Activated T-cell treated with anti-CD3 and anti-CD28 coated beads, Interleukin-2, amount 50 U/mL, for 4 hours (primary cell): ENCODE measurements around the gene CAMSAP3. TPM values are rescaled to one million over a fixed set of nuclear protein-coding genes. Genes with fewer than 3 reads are reported as not detected.

Experiments
- ATAC-seq, 2 donors: fragments of 200-7000 bp; cut with Tn5 transposase; one replicate each; pipeline ENCODE4 v1.10.0; 2021
- DNase-seq: peaks from one replicate; pipeline ENCODE4 v3.0.0-alpha.2; 2020
- H3K27me3 Mint-ChIP-seq: one replicate; pipeline ENCODE4 v1.8.0; 2021; ENCODE audit warnings: low read depth, mixed read lengths
- H3K36me3 Mint-ChIP-seq: one replicate; pipeline ENCODE4 v1.8.0; 2022; ENCODE audit warnings: mixed read lengths; ENCODE audit not compliant: insufficient read depth
- H3K4me1 Mint-ChIP-seq: one replicate; pipeline ENCODE4 v1.8.0; 2021; ENCODE audit warnings: low read depth, mixed read lengths
- H3K4me3 Mint-ChIP-seq: one replicate; pipeline ENCODE4 v1.8.0; 2021; ENCODE audit warnings: mild to moderate bottlenecking, moderate library complexity, mixed read lengths
- H3K9me3 Mint-ChIP-seq: one replicate; pipeline ENCODE4 v1.8.0; 2021; ENCODE audit warnings: mixed read lengths
- total RNA-seq, 3 donors: library from RNA; stranded (reverse); gene quantifications; one replicate each; pipeline ENCODE4 v1.2.1, GENCODE V29; 2021

Gene CAMSAP3
- total RNA-seq, 3 donors from 2014 or later, result 0.34 to 0.38 (median 0.38) TPM

DNA sequence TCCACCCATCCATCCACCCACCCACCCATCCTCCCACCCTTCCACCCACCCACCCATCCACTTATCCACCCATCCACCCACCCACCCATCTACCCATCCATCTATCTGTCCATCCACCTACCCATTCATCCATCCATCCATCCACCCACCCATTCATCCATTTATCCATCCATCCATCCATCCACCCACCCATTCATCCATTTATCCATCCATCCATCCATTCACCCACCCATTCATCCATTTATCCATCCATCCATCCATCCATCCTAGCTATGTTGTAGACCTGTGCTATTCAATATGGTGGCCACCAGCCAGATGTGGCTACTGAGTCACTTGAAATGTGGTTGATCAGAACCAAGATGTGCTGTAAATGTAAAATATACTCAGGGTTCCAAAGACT is 5.1 kb downstream of the CAMSAP3 start:
- H3K9me3 Mint-ChIP-seq, result no peaks in the 10 kb centered on the region

DNA sequence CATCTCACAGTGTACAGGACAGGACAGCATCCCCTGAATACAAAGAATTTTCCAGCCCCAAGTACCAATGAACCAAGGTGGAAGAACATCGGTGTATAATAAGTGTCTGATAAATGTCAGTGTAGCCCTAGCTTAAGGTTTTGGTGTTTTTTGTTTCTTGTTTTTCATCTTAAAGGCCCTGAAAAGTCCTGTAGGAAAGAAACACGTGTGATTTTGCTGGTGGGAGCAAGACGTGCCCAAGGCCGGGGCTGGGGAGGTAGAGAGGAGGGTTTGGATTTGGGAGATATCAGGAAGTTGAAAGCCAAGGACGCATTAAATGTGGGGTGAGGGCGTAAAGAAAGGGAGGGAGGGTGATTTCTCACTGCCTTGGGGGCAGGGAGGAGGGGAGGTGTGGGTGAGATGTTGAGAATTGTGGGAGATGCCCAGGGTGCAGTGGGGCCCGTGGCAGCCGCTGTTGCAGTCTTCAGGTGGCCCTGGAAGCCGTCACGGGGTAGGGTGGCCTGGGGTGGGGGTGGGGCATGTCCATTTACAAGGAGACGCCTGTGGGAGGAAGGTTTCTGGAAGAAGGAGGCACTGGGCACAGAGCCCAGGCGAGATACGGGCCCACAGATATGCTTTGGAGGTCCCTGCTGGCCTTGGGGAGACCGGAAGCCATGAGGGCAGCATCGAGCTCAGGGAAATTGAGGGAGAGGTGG is 6.7 kb downstream of the CAMSAP3 start:
- no peak for ATAC-seq
- Mint-ChIP-seq H3K36me3 (no peaks in the 10 kb centered on the region), H3K9me3 (no peaks in the 10 kb centered on the region), H3K4me1 (no peaks in the 10 kb centered on the region), H3K27me3 (peaks cover 32% of the 10 kb centered on the region), H3K4me3 (no peak overlapping the region)
- DNase-seq, result no peak

More for the DNA sequence above, 5.1 kb downstream of the CAMSAP3 start:
- peaks cover 40% of the 10 kb centered on the region for H3K27me3 Mint-ChIP-seq
- H3K4me3 Mint-ChIP-seq, result no peak overlapping the region
- no peak for ATAC-seq
- no peaks in the 10 kb centered on the region for H3K36me3 Mint-ChIP-seq
- no peak for DNase-seq
- H3K4me1 Mint-ChIP-seq, result peaks cover 2% of the 10 kb centered on the region

DNA sequence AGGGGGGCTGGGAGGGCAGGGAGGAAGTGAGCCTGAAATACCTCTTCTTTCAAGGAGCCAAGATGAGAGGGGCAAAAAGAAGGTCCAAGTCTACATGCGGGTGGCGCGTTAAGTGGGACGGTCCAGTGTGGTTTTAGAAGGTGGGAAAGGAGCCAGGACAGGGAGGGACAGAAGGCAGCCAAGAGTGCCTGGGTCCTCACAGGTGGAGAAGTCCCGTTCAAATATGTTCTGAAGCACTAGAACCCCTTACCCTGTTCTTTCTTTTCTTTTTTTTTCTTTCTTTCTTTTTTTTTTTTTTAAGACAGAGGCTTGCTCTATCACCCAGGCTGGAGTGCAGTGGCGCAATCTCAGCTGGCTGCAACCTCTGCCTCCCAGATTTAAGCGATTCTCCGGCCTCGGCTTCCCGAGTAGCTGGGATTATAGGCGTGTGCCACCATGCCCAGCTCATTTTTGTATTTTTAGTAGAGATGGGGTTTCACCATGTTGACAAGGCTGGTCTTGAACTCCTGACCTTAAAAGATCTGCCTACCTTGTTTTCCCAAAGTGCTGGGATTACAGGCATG is 7.4 kb downstream of the CAMSAP3 start:
- no peak for DNase-seq

DNA sequence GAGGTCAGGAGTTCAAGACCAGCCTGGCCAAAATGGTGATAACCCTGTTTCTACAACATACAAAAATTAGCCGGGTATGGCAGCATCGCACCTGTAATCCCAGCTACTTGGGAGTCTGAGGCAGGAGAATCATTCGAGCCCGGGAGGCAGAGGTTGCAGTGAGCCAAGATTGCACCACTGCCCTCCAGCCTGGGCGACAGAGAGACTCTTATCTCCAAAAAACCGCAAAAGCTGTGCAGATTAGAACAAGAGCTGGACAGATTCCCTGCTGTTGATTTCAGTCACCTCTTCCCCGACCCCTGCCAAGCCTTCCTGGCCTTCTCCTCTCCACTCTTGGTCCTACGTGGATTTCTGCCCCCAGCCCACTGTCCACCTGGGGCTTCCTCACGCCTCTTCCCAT is 8.3 kb downstream of the CAMSAP3 start:
- Mint-ChIP-seq H3K27me3 (peaks cover 16% of the 10 kb centered on the region), H3K4me3 (no peak overlapping the region), H3K9me3 (no peaks in the 10 kb centered on the region), H3K36me3 (no peaks in the 10 kb centered on the region), H3K4me1 (no peaks in the 10 kb centered on the region)
- ATAC-seq (no peak), DNase-seq (no peak)

More for the DNA sequence above, 7.4 kb downstream of the CAMSAP3 start:
- Mint-ChIP-seq H3K4me3 (no peak overlapping the region), H3K36me3 (no peaks in the 10 kb centered on the region), H3K9me3 (no peaks in the 10 kb centered on the region), H3K4me1 (no peaks in the 10 kb centered on the region), H3K27me3 (peaks cover 25% of the 10 kb centered on the region)
- ATAC-seq, result no peak

DNA sequence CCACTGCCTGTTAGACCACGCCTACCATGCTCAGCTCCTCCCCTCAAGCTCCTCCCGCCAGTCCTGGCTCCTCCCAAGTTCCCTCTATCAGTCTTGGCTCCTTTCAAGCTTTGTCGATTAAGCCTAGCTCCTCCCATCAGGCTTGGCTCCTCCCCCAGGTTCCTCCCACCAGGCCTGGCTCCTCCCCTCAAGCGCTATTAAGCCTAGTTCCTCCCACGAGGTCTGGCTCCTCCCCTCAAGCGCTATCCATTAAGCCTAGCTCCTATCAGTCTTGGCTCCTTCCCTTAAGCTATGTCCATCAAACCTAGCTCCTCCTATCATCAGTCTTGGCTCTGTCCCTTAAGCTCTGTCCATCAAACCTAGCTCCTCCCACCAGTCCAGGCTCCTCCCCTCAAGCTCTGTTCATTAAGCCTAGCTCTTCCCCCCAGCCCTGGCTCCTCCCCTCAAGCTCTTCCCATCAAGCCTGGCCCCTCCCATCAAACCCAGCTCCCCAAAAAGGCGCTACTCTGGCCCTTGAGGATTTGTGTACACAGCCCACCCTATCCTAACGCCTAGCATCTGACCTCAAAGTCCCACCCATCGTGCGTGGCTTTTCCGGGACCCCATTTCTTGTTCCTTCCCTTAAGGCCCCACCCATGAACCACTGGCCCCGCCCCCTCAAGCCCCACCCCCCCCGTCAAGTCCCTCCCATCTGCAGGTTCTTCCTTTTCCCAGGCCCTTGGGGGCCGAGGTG is 10.0 kb downstream of the CAMSAP3 start:
- peak; percentile 74 for ATAC-seq
- no peaks in the 10 kb centered on the region for H3K36me3 Mint-ChIP-seq

DNA sequence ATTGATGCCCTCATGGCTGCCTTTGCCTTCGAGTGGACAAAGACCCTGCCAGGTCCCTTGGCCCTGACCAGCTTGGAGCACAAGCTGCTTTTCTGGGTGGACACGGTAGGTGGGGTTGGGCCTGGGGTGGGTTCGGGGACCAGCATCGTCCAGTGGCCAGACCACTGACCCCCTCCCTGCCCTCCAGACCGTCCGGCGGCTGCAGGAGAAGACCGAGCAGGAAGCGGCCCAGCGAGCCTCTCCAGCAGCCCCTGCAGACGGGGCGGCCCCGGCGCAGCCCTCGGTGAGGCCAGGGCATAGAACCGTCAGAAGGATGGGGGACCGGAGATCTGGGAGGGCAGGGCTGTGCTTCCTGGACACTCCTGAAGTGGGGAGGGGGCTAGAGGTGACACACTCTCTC is 10.6 kb downstream of the CAMSAP3 start:
- DNase-seq (no peak), ATAC-seq (no peak)
- Mint-ChIP-seq H3K9me3 (no peaks in the 10 kb centered on the region), H3K4me3 (no peak overlapping the region), H3K4me1 (no peaks in the 10 kb centered on the region), H3K27me3 (peaks cover 13% of the 10 kb centered on the region), H3K36me3 (no peaks in the 10 kb centered on the region)

More for the DNA sequence above, 10.0 kb downstream of the CAMSAP3 start:
- no peak for DNase-seq
- Mint-ChIP-seq H3K4me3 (no peak overlapping the region), H3K4me1 (no peaks in the 10 kb centered on the region), H3K9me3 (no peaks in the 10 kb centered on the region), H3K27me3 (peaks cover 15% of the 10 kb centered on the region)

DNA sequence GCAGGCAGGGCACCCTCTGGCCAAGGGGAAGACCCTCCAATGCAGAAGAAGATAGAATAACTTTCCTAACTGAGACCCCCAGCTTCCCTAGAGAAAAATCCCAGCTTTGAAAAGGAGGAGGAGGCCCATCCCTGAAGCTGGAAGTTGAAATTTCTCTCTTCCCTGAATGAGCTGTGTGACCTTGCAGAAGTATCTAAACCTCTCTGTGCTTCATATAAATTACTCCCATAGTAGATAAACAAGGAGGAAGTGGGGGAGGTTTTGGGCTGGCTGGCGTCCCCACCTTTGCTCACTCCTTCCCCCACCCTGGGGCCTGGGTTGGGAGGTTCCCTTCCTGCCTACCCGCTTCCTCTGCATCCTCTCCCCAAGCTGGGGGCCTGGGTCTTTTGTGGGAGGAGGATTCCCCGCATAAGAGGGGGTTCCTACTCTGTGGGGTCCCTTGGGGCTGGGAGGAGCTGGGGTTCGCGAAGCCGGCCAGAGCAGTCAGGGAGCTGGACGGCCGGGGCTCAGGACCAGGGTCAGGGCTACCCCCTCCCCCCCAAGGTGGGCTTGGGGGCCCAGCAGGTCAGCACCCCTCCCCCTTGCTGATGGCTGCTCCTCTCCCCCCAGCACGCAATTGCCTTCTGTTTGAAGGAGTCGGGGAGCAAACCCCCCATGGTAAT is 11.7 kb downstream of the CAMSAP3 start:
- H3K4me3 Mint-ChIP-seq, result no peak overlapping the region
- no peak for DNase-seq
- H3K9me3 Mint-ChIP-seq, result no peaks in the 10 kb centered on the region
- no peaks in the 10 kb centered on the region for H3K36me3 Mint-ChIP-seq
- H3K4me1 Mint-ChIP-seq, result no peaks in the 10 kb centered on the region
- H3K27me3 Mint-ChIP-seq, result peaks cover 9% of the 10 kb centered on the region
- ATAC-seq, result no peak

DNA sequence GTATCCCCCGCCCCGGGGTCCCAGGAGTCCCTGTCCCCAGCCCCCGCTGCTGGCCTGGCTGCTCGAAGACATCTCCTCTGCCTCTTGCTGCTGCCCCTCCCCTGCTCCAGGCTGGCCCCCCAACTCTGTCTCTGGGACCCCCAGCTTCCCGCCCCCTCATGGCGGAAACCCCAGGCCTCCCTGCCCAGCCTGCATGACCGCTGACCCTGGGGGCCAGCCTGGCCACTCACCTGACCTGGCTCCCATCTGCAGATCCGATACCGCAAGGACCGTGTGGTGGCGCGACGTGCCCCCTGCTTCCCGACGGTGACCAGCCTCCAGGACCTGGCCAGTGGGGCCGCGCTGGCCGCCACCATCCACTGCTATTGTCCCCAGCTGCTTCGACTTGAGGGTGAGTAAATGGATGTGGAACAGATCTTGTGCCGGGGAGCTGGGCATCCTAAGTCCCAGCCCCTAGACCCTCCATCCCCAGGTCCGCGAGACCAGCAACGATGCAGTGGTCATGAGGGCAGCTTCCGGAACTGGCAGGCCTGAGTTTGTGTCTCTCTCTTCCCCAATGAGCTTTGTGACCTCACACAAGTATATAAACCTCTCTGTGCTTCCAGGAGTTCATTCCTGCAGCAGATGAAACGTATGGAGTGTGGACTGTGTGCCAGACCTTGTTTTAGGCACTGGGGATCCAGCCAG is 12.4 kb downstream of the CAMSAP3 start:
- no peak for ATAC-seq
- Mint-ChIP-seq H3K27me3 (peaks cover 8% of the 10 kb centered on the region), H3K4me1 (no peaks in the 10 kb centered on the region), H3K9me3 (no peaks in the 10 kb centered on the region), H3K4me3 (no peak overlapping the region), H3K36me3 (no peaks in the 10 kb centered on the region)
- no peak for DNase-seq

DNA sequence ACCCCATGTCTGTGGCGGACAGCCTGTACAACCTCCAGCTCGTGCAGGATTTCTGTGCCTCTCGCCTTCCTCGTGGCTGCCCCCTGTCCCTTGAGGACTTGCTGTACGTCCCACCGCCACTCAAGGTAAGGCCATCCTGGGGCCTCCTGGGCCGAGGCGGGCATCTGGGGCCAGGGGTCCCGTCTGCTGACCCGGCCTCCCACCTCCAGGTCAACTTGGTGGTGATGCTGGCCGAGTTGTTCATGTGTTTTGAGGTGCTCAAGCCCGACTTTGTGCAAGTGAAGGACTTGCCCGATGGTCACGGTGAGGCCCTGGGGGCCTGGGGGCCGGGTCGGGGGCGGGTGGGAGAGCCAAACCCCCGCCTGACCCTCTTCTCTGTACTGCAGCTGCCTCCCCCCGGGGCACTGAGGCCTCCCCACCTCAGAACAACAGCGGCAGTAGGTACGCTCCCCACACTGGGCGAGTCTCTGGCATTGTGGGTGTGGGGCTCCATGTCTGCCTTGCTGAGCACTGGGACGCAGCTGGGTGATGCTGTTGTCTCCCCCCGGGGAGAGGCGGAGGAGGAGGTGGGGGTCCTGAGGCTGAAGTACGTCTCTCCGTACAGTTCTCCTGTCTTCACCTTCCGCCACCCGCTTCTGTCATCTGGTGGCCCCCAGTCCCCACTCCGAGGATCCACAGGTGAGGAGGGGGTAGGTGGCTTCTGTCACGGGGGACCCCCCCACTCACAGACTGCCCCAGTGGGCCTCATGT is 15.0 kb downstream of the CAMSAP3 start:
- Mint-ChIP-seq H3K4me3 (no peak overlapping the region), H3K27me3 (no peaks in the 10 kb centered on the region), H3K4me1 (no peaks in the 10 kb centered on the region), H3K9me3 (no peaks in the 10 kb centered on the region), H3K36me3 (no peaks in the 10 kb centered on the region)
- DNase-seq (no peak), ATAC-seq (no peak)

DNA sequence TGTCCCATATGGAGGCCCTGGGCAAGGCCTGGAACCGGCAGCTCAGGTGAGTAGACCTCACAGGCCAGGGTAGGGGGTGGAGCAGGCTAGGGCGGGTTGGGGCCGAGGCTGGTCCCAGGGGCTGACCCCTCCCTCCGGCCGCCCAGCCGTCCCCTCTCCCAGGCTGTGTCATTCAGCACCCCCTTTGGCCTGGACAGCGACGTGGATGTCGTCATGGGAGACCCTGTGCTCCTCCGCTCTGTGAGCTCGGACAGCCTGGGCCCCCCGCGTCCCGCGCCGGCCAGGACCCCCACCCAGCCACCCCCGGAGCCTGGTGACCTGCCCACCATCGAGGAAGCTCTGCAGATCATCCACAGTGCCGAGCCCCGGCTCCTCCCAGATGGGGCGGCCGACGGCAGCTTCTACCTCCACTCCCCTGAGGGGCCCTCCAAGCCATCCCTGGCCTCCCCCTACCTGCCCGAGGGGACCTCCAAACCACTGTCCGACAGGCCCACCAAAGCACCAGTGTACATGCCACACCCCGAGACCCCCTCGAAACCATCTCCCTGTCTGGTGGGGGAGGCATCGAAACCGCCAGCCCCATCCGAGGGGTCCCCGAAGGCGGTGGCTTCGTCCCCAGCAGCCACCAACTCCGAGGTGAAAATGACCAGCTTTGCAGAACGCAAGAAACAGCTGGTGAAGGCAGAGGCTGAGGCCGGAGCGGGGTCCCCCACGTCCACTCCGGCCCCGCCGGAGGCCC is 16.0 kb downstream of the CAMSAP3 start:
- H3K9me3 Mint-ChIP-seq, result no peaks in the 10 kb centered on the region
- DNase-seq (no peak), ATAC-seq (no peak)
- H3K4me3 Mint-ChIP-seq, result no peak overlapping the region
- H3K27me3 Mint-ChIP-seq, result no peaks in the 10 kb centered on the region
- no peaks in the 10 kb centered on the region for H3K4me1 Mint-ChIP-seq
- no peaks in the 10 kb centered on the region for H3K36me3 Mint-ChIP-seq

DNA sequence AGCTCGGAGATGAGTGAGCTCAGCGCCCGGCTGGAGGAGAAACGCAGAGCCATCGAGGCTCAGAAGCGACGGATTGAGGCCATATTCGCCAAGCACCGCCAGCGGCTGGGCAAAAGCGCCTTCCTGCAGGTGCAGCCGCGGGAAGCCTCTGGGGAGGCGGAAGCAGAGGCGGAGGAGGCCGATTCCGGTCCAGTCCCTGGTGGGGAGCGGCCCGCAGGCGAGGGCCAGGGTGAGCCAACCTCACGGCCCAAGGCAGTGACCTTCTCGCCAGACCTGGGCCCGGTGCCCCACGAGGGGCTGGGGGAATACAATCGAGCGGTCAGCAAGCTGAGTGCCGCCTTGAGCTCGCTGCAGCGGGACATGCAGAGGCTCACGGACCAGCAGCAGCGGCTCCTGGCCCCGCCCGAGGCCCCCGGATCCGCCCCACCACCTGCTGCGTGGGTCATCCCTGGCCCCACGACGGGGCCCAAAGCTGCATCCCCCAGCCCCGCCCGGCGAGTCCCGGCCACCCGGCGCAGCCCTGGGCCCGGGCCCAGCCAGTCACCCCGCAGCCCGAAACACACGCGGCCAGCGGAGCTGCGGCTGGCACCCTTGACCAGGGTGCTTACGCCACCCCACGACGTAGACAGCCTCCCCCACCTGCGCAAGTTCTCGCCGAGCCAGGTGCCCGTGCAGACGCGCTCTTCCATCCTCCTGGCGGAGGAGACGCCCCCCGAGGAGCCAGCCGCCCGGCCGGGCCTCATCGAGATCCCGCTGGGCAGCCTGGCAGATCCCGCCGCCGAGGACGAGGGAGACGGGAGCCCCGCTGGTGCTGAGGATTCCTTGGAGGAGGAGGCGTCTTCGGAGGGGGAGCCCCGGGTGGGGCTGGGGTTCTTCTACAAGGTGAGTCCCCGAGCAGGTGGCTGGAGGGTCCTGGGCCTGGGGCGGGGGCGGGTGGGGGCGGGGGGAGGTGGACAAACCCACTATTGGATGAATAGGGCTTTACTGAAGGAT is 16.9 kb downstream of the CAMSAP3 start:
- H3K27me3 Mint-ChIP-seq, result no peaks in the 10 kb centered on the region
- no peak for ATAC-seq

More for the DNA sequence above, 16.9 kb downstream of the CAMSAP3 start:
- H3K36me3 Mint-ChIP-seq, result no peaks in the 10 kb centered on the region
- H3K4me3 Mint-ChIP-seq, result no peak overlapping the region
- H3K4me1 Mint-ChIP-seq, result no peaks in the 10 kb centered on the region
- no peaks in the 10 kb centered on the region for H3K9me3 Mint-ChIP-seq
- DNase-seq, result no peak
